Kidney (tissue), 14 donors: ENCODE results near the gene CTNND2. TPM values are rescaled to one million over a fixed set of nuclear protein-coding genes. Genes with fewer than 3 reads are reported as not detected.

Experiments
- DNase-seq, 5 donors: peaks; one replicate each; pipeline ENCODE4 v3.0.0-alpha.2; 2013 to 2020
- FAIRE-seq: peaks from 2 replicates; lab custom pipeline; 2012; peaks lifted over from hg19 to GRCh38; lab: Jason Lieb, UNC
- H3K27ac ChIP-seq, 2 donors: one replicate each; pipeline ENCODE4 v1.7.0; 2013; ENCODE audit warnings: low read depth in 2 of 2, low read length in 2 of 2, inconsistent platforms in 1 of 2
- H3K27me3 ChIP-seq: one replicate; pipeline ENCODE4 v1.7.1; 2013; ENCODE audit warnings: low read length, inconsistent platforms; ENCODE audit not compliant: control insufficient read depth, insufficient read depth
- H3K36me3 ChIP-seq, 3 donors: one replicate each; pipeline versions ENCODE4 v1.7.0 to v1.7.1; 2013; ENCODE audit warnings: low read length in 3 of 3, control low read depth in 1 of 3, inconsistent platforms in 1 of 3; ENCODE audit not compliant: insufficient read depth in 3 of 3, control insufficient read depth in 2 of 3
- H3K4me1 ChIP-seq, 3 donors: one replicate each; pipeline versions ENCODE4 v1.7.0 to v1.7.1; 2013; ENCODE audit warnings: low read length in 3 of 3, inconsistent platforms in 1 of 3, low read depth in 1 of 3; ENCODE audit not compliant: control insufficient read depth in 2 of 3, insufficient read depth in 2 of 3
- H3K4me3 ChIP-seq, 3 donors: one replicate each; pipeline versions ENCODE4 v1.7.0 to v1.8.1; 2013; ENCODE audit warnings: low read length in 3 of 3, control low read depth in 1 of 3, inconsistent platforms in 1 of 3
- H3K9ac ChIP-seq, 3 donors: one replicate each; pipeline versions ENCODE4 v1.7.0 to v1.7.1; 2013; ENCODE audit warnings: low read length in 3 of 3, control low read depth in 1 of 3, inconsistent platforms in 1 of 3
- H3K9me3 ChIP-seq, 3 donors: one replicate each; pipeline versions ENCODE4 v1.7.0 to v1.7.1; 2013; ENCODE audit warnings: low read length in 3 of 3, control low read depth in 1 of 3, inconsistent platforms in 1 of 3; ENCODE audit not compliant: control insufficient read depth in 2 of 3, insufficient read depth in 1 of 3
- CTCF ChIP-seq: IDR thresholded peaks from 3 replicates; pipeline ENCODE4 v1.5.1; 2012; ENCODE audit warnings: mild to moderate bottlenecking, moderate library complexity, borderline replicate concordance; ENCODE audit not compliant: insufficient read depth; ENCODE audit errors: extremely low read depth
- intact Hi-C: fragments of 100-400 bp; cut with DNase I; formaldehyde crosslinking; loops from one replicate; pipeline ENCODE4 v1.11.1; 2022
- polyA plus RNA-seq: library from polyadenylated mRNA; stranded (reverse); fragments of 350-450 nt; fragmentation: Illumina TruSeq; extraction: RNeasy Lipid Tissue Mini Kit (QIAGEN cat#74804); gene quantifications from one replicate; pipeline ENCODE4 v1.2.3, GENCODE V29; 2014; ENCODE audit warnings: low read depth, low replicate concordance; ENCODE audit not compliant: insufficient read depth
- total RNA-seq: library from RNA; stranded (reverse); fragmentation: NEBNext Ultra II Directional; extraction: Animal tissue kit (Norgen Biotek cat#: 25700); gene quantifications from one replicate; pipeline ENCODE4 v1.2.1, GENCODE V29; 2021
- donor health status: control.
- donor health status: control.
- donor health status: control.
- donor health status: control.
- donor health status: control.
- donor health status: DM: yes; HTN: yes; CAD: no.
- donor health status: Normal renal cell carcinoma (clear cell type).

CTNND2 gene
- total and polyA plus RNA-seq, 2 donors from 2014 or later = 0.15 to 0.79 TPM

GRCh38 chr5:11590475-11590874 lies 313.8 kb downstream of the CTNND2 start:
- intact Hi-C loops = no loop called here
- TF ChIP-seq CTCF = no peak

GRCh38 chr5:11588803-11589202 lies 315.4 kb downstream of the CTNND2 start:
- H3K9me3 ChIP-seq = no peaks in the 10 kb centered on the region
- no peak overlapping the region for H3K27ac ChIP-seq
- TF ChIP-seq CTCF = no peak
- DNase-seq (peak in 3 of 5 donors; percentile 15 to 54 (median 37)), FAIRE-seq (no peak)
- H3K27me3 ChIP-seq = no peaks in the 10 kb centered on the region
- no peak overlapping the region for H3K4me3 ChIP-seq
- H3K9ac ChIP-seq = no peak overlapping the region
- no peaks in the 10 kb centered on the region for H3K36me3 ChIP-seq
- H3K4me1 ChIP-seq = no peaks in the 10 kb centered on the region
- intact Hi-C loops = no loop called here

More at GRCh38 chr5:11590475-11590874, 313.8 kb downstream of the CTNND2 start:
- DNase-seq (no peak), FAIRE-seq (no peak)
- no peak overlapping the region for H3K9ac ChIP-seq
- H3K27me3 ChIP-seq = no peaks in the 10 kb centered on the region
- no peaks in the 10 kb centered on the region for H3K9me3 ChIP-seq
- H3K27ac ChIP-seq = no peak overlapping the region
- no peaks in the 10 kb centered on the region for H3K4me1 ChIP-seq
- H3K36me3 ChIP-seq = no peaks in the 10 kb centered on the region
- no peak overlapping the region for H3K4me3 ChIP-seq

GRCh38 chr5:11584017-11584416 lies 320.2 kb downstream of the CTNND2 start:
- no peak overlapping the region for H3K27ac ChIP-seq
- no peaks in the 10 kb centered on the region for H3K9me3 ChIP-seq
- DNase-seq (no peak), FAIRE-seq (no peak)
- no peaks in the 10 kb centered on the region for H3K27me3 ChIP-seq
- H3K36me3 ChIP-seq = no peaks in the 10 kb centered on the region
- intact Hi-C loops = no loop called here
- H3K9ac ChIP-seq = no peak overlapping the region
- H3K4me3 ChIP-seq = no peak overlapping the region
- H3K4me1 ChIP-seq = no peaks in the 10 kb centered on the region
- TF ChIP-seq CTCF = no peak

- Histone ChIP-seq H3K4me3 (no peak overlapping the region), H3K36me3 (no peaks in the 10 kb centered on the region), H3K9ac (no peak overlapping the region), H3K9me3 (no peaks in the 10 kb centered on the region), H3K27me3 (no peaks in the 10 kb centered on the region), H3K27ac (no peak overlapping the region), H3K4me1 (no peaks in the 10 kb centered on the region)
- no peak for TF ChIP-seq CTCF
- intact Hi-C loops = no loop called here
- DNase-seq (no peak), FAIRE-seq (no peak)
Observed at GRCh38 chr5:11579351-11579750, 324.9 kb downstream of the CTNND2 start.
